ENCODE measurements around the gene FBXW11. TPM values are rescaled to one million over a fixed set of nuclear protein-coding genes. Genes with fewer than 3 reads are reported as not detected.

FBXW11 gene
- total RNA-seq, 1 donor from 2014 or later, result 100 TPM

Other genes with a start within 250 kb of the FBXW11 start
- not detected for gene SMIM23, start 220.8 kb downstream of the FBXW11 start, total RNA-seq
- 4.4 TPM for gene STK10, start 181.6 kb upstream of the FBXW11 start, total RNA-seq
- not detected for gene EFCAB9, start 187.5 kb upstream of the FBXW11 start, total RNA-seq